HEK293 (cell line): ENCODE results near the gene PPIE.
"Not testable (repeated sequence)": the region's sequence is repeated elsewhere in the genome, so short reads cannot be mapped to it uniquely, and the experiment has no call there.

Experiments used
- CTCF ChIA-PET: fragments of 350-600 bp; formaldehyde crosslinking; extraction: SDS; loops from one replicate; lab custom pipeline; 2021; ENCODE audit warnings: antibody characterized with exemption; lab: Yijun Ruan, JAX
- POLR2A ChIA-PET: fragments of 300-600 bp; formaldehyde crosslinking; extraction: SDS; loops from one replicate; lab custom pipeline; 2020; ENCODE audit warnings: antibody characterized with exemption, inconsistent platforms; lab: Yijun Ruan, JAX
- H3K27ac ChIP-seq: fragments of 200-500 bp; sonication (Bioruptor generic); 2 replicates; pipeline ENCODE4 v1.5.1; 2014; ENCODE audit warnings: low read depth, low read length, control low read depth, inconsistent platforms; ENCODE audit errors: extremely low read depth
- H3K36me3 ChIP-seq, 2 experiments: fragments of 200-500 bp in 1 of 2; sonication (Bioruptor generic) in 1 of 2; 1 replicate in 1 of 2; 2 replicates in 1 of 2; pipeline ENCODE4 v1.5.1; 2014 to 2017; ENCODE audit warnings: inconsistent platforms in 2 of 2, low read length in 2 of 2; ENCODE audit not compliant: control insufficient read depth in 2 of 2, insufficient read depth in 1 of 2
- H3K4me1 ChIP-seq: fragments of 200-500 bp; sonication (Bioruptor generic); 2 replicates; pipeline ENCODE4 v1.5.1; 2014; ENCODE audit warnings: mild to moderate bottlenecking, low read length, inconsistent platforms; ENCODE audit not compliant: control insufficient read depth, insufficient read depth
- H3K4me3 ChIP-seq: 2 replicates; pipeline ENCODE4 v1.5.1; 2011; ENCODE audit warnings: low read depth, mild to moderate bottlenecking, control low read depth, low read length, moderate library complexity
- H3K9me3 ChIP-seq: fragments of 200-500 bp; sonication (Bioruptor generic); 2 replicates; pipeline ENCODE4 v1.5.1; 2014; ENCODE audit warnings: low read depth, low read length, inconsistent platforms; ENCODE audit not compliant: control insufficient read depth, insufficient read depth
- ZNF16 ChIP-seq: fragments of 450-650 bp; formaldehyde crosslinking; IDR thresholded peaks from 2 replicates; pipeline ENCODE4 v1.5.1; 2016; ENCODE audit warnings: low read depth, missing biosample characterization, missing genetic modification characterization
- ZNF202 ChIP-seq: fragments of 450-650 bp; formaldehyde crosslinking; IDR thresholded peaks from 2 replicates; pipeline ENCODE4 v1.5.1; 2016; ENCODE audit warnings: missing biosample characterization, missing genetic modification characterization, borderline replicate concordance
- ZNF610 ChIP-seq: fragments of 450-650 bp; formaldehyde crosslinking; IDR thresholded peaks from 2 replicates; pipeline ENCODE4 v1.5.1; 2016; ENCODE audit warnings: missing biosample characterization, missing genetic modification characterization, borderline replicate concordance
- ZSCAN30 ChIP-seq: fragments of 450-650 bp; IDR thresholded peaks from 2 replicates; pipeline ENCODE4 v1.5.1; 2018; ENCODE audit warnings: missing biosample characterization, mild to moderate bottlenecking, missing genetic modification characterization, moderate library complexity
- TF ChIP-seq, protein P1 (sequence below): fragments of 450-650 bp; formaldehyde crosslinking; IDR thresholded peaks from 2 replicates; pipeline ENCODE4 v1.5.1; 2016; ENCODE audit warnings: missing biosample characterization, missing genetic modification characterization
- TF ChIP-seq, protein P2 (sequence below): fragments of 450-650 bp; formaldehyde crosslinking; IDR thresholded peaks from 2 replicates; pipeline ENCODE4 v1.5.1; 2016; ENCODE audit warnings: missing biosample characterization, missing genetic modification characterization
- TF ChIP-seq, protein P3 (sequence below): fragments of 450-650 bp; formaldehyde crosslinking; IDR thresholded peaks from 2 replicates; pipeline ENCODE4 v1.5.1; 2016; ENCODE audit warnings: missing biosample characterization, missing genetic modification characterization, borderline replicate concordance

The PPIE gene

DNA sequence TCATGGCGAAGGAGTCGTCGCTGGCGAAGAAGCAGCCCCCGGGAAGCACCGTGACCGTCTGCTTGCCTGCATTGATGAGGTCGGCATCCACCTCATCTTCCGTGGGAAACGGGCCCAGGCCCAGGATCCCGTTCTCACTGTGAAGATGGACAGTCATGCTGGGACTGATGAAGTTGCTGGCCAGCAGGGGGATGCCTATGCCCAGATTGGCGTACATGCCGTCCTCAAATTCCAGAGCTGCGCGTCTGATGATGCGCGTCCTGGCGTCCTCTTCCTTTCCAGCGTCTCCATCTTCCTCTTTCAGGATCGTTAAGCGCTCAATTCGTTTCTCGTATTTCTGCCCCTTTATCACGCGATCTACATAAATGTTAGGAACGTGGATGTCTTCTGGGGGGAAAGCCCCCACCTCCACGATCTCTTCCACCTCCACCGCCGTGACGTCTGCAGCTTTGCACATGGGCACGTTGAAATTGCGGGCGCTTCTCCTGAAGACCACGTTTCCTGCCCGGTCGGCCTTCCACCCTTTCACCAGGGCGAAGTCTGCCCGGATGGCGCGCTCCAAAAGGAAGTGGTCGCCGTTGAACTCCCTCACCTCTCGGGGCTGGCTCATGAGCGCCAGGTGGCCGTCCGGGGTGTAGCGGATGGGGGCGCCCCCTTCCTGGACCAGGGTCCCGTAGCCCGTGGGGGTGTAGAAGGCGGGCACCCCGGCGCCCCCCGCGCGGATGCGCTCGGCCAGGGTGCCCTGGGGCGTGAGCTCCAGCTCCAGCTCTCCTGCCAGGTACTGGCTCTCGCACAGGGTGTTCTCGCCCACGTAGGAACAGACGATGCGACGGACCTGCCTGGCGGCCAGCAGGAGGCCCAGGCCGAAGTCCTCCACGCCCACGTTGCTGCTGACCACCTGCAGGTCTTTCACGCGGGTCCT lies 31.7 kb downstream of the PPIE start:
- CTCF ChIA-PET, H3K4me1 ChIP-seq, H3K36me3 ChIP-seq, H3K9me3 ChIP-seq, H3K4me3 ChIP-seq, POLR2A ChIA-PET, H3K27ac ChIP-seq: not testable (repeated sequence)

DNA sequence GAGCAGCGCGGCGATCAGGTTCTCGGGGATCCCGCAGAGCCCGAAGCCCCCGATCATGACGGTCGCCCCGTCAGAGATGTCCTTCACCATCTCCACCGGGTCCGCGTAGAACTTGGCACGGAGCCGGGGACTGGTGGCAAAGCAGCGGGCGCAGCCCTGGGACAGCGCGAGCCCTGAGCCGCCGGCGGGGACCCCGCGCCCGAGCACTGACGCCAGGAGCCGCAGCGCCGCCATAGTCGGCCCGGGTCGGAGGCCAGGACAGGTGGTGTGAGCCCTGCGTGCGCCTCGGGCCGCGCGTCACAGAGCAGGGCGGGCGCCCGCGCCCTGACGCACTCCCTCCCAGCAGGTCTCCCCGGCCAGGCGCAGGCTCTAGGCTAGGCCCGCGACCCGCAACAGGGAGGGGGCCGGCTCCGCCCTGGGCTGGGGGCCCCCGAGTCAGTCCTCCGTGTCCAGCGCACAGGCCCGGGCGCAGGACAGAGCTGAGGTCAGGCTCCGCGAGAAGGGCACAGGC lies 32.4 kb downstream of the PPIE start, which contains the start of gene OXCT2:
Gene OXCT2 (minus strand): TSS at position 327 of the 511 bp plus-strand sequence. CDS start 93 bp downstream, at position 234.
- H3K4me3 ChIP-seq, H3K27ac ChIP-seq, H3K36me3 ChIP-seq, POLR2A ChIA-PET, H3K4me1 ChIP-seq, H3K9me3 ChIP-seq, CTCF ChIA-PET: not testable (repeated sequence)

- H3K36me3 ChIP-seq, H3K9me3 ChIP-seq, H3K4me1 ChIP-seq, POLR2A ChIA-PET, H3K4me3 ChIP-seq, H3K27ac ChIP-seq, CTCF ChIA-PET: not testable (repeated sequence)
Measured at GRCh38 chr1:39773369-39773979, 34.8 kb downstream of the PPIE start.

DNA sequence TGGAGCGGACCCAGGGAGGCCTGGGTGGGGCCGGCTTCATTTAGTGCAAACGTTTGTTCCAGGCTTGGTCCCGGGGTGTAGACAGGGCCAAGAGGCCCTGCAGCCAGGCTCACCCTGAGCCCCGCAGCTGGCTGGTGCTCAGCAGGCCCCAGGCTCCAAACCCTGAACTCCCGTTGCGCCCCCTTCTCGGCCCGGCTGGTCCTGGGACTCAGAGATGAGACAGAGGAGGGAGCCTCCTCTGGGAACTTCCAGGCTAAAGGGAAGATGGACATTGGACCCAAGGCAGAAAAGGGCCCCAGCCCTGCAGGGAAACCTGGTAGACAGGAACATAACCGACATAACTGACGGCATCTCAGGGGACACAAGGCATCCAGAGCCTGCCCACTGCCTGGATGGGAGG lies 36.5 kb downstream of the PPIE start:
- H3K27ac ChIP-seq, H3K9me3 ChIP-seq, H3K4me3 ChIP-seq, CTCF ChIA-PET, POLR2A ChIA-PET, H3K4me1 ChIP-seq, H3K36me3 ChIP-seq: not testable (repeated sequence)

DNA sequence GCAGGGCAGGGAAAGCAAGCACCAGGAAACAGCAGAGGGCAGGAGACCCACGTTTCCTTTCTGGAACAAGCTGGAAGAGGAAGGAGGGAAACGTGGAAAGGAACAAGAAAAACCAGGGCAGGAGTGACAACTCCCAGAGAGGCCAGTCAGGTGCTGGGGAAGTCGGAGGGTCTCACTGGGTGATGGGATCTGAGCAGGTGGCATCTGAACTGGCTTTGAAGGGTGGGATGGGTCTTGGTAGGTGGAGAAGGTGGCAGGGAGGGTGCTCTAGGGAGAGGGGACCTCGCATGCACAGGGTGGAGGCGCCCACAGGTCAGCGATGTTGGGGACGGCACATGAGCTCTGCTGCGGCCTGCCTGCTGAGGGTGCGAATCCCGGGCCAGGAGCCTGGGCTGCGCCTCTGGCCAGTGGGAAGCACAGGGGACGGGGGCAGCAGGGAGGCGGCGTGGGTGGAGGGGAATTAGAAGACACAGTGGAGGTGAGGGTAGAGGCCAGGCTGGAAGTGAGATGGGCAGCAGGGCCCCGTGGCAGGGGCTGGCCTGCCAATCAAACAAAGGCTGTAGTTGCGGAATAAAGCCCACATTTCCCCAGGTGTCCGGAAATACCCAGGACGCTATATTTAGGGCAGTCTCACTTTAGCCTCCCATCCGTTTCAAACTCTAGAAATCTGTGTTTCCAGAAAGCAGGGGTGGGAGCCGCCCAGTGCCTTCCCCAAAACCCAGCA lies 37.2 kb downstream of the PPIE start:
- H3K4me3 ChIP-seq, POLR2A ChIA-PET, H3K36me3 ChIP-seq, H3K27ac ChIP-seq, H3K9me3 ChIP-seq, H3K4me1 ChIP-seq: not testable (repeated sequence)
- CTCF ChIA-PET = interaction anchor here (1.0 kb wide), 1 partner anchor 33 kb away, joined by 3 read pairs; no protein-coding TSS in a partner anchor

DNA sequence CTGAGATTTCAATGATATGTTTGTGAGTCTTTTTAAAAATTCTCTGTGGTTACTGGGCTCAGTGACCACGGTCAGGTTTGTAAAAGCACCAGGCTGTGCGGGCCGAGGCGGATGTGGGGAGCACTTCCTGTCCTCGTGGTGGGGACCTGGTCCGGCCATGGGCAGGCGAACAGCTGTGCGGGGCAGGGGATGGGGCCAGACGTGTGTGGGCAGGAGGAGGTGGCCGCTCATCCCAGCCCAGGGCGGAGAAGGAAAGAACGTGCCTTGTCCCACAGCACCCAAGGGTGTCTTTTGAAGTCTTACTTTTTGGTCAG lies 37.7 kb downstream of the PPIE start:
- POLR2A ChIA-PET = no interaction called here
- H3K36me3 ChIP-seq = no peaks in the 10 kb centered on the region
- peaks cover 5% of the 10 kb centered on the region for H3K4me1 ChIP-seq
- H3K4me3 ChIP-seq = no peak overlapping the region
- no peak overlapping the region for H3K27ac ChIP-seq
- CTCF ChIA-PET = interaction anchor here (1.0 kb wide), 1 partner anchor 33 kb away, joined by 3 read pairs; no protein-coding TSS in a partner anchor
- no peaks in the 10 kb centered on the region for H3K9me3 ChIP-seq
- TF ChIP-seq, protein P1, sequence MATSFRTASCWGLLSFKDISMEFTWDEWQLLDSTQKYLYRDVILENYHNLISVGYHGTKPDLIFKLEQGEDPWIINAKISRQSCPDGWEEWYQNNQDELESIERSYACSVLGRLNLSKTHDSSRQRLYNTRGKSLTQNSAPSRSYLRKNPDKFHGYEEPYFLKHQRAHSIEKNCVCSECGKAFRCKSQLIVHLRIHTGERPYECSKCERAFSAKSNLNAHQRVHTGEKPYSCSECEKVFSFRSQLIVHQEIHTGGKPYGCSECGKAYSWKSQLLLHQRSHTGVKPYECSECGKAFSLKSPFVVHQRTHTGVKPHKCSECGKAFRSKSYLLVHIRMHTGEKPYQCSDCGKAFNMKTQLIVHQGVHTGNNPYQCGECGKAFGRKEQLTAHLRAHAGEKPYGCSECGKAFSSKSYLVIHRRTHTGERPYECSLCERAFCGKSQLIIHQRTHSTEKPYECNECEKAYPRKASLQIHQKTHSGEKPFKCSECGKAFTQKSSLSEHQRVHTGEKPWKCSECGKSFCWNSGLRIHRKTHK (tag by site-specific recombination) = no peak
- TF ChIP-seq, protein P2, sequence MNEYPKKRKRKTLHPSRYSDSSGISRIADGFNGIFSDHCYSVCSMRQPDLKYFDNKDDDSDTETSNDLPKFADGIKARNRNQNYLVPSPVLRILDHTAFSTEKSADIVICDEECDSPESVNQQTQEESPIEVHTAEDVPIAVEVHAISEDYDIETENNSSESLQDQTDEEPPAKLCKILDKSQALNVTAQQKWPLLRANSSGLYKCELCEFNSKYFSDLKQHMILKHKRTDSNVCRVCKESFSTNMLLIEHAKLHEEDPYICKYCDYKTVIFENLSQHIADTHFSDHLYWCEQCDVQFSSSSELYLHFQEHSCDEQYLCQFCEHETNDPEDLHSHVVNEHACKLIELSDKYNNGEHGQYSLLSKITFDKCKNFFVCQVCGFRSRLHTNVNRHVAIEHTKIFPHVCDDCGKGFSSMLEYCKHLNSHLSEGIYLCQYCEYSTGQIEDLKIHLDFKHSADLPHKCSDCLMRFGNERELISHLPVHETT (tag by site-specific recombination) = no peak
- TF ChIP-seq, protein P3, sequence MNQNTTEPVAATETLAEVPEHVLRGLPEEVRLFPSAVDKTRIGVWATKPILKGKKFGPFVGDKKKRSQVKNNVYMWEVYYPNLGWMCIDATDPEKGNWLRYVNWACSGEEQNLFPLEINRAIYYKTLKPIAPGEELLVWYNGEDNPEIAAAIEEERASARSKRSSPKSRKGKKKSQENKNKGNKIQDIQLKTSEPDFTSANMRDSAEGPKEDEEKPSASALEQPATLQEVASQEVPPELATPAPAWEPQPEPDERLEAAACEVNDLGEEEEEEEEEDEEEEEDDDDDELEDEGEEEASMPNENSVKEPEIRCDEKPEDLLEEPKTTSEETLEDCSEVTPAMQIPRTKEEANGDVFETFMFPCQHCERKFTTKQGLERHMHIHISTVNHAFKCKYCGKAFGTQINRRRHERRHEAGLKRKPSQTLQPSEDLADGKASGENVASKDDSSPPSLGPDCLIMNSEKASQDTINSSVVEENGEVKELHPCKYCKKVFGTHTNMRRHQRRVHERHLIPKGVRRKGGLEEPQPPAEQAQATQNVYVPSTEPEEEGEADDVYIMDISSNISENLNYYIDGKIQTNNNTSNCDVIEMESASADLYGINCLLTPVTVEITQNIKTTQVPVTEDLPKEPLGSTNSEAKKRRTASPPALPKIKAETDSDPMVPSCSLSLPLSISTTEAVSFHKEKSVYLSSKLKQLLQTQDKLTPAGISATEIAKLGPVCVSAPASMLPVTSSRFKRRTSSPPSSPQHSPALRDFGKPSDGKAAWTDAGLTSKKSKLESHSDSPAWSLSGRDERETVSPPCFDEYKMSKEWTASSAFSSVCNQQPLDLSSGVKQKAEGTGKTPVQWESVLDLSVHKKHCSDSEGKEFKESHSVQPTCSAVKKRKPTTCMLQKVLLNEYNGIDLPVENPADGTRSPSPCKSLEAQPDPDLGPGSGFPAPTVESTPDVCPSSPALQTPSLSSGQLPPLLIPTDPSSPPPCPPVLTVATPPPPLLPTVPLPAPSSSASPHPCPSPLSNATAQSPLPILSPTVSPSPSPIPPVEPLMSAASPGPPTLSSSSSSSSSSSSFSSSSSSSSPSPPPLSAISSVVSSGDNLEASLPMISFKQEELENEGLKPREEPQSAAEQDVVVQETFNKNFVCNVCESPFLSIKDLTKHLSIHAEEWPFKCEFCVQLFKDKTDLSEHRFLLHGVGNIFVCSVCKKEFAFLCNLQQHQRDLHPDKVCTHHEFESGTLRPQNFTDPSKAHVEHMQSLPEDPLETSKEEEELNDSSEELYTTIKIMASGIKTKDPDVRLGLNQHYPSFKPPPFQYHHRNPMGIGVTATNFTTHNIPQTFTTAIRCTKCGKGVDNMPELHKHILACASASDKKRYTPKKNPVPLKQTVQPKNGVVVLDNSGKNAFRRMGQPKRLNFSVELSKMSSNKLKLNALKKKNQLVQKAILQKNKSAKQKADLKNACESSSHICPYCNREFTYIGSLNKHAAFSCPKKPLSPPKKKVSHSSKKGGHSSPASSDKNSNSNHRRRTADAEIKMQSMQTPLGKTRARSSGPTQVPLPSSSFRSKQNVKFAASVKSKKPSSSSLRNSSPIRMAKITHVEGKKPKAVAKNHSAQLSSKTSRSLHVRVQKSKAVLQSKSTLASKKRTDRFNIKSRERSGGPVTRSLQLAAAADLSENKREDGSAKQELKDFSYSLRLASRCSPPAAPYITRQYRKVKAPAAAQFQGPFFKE = no peak
- TF ChIP-seq ZSCAN30 = no peak
- no peak for TF ChIP-seq ZNF202 (tag by site-specific recombination)
- TF ChIP-seq ZNF610 (tag by site-specific recombination) = no peak
- TF ChIP-seq ZNF16 (tag by site-specific recombination) = no peak
